Islet precursor cell (in vitro differentiated cells): ENCODE data around the gene GRM3.
A peak's percentile ranks its signal among the peaks of the same experiment; 100 is the strongest.

Experiments
- DNase-seq: peaks from one replicate; pipeline ENCODE4 v3.0.0-alpha.2; 2018

GRM3 gene

DNA sequence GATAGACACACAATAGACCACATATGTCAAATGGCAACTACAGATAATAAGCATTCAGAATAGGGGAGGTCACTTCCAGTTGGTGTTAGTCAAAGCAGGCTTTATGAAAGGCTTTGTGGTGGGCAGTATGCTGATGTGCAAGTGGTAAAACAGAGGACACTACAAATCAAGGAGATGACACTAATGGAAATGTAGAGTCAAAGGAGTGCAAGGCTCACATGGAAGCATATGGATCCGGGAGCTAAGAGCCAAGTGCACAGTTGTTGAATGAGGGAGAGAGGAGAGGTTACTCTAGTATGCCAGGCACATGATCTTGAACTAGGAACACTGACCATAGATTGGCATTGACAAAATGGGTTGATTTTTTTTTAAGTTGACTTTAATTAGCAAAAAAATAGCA is 62.7 kb downstream of the GRM3 start:
- DNase-seq = no peak

DNA sequence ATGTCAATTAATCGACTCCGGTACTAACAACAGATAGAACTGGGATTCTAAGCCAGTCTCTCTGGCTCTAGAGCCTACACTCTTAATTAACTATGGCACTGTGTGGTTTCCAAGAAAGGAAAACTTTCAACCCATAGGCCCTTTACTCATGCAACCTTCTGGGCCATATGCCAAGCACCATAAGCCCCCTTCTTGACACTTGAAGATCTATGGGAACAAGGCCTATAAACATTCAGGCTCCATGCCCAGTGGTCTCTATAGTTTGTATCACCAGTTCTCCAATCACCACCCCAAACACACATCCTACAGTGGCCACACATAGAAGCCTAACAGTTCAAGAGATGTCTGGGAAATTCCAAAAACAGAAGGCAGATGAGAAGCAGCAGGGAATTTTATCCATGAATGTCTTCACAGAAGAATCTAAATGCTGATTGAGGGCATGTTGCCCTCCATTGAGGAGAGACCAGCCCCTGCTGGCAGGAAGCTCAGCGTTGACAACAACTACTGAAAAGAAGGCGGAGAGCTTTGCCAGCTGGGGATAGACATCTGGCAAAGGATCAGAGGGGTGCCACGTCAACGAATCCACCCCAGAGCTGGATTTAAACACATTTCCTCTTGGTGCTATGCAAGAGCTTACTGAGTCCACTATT is 64.4 kb downstream of the GRM3 start:
- no peak for DNase-seq

- DNase-seq = no peak
Observed at GRCh38 chr7:86720306-86720705, 76.6 kb downstream of the GRM3 start.

GRCh38 chr7:86733783-86734182 is 90.1 kb downstream of the GRM3 start:
- DNase-seq = peak; percentile 54

- DNase-seq = no peak
Observed at GRCh38 chr7:86745013-86745745, 101.5 kb downstream of the GRM3 start.

GRCh38 chr7:86747698-86748097 is 104.0 kb downstream of the GRM3 start:
- no peak for DNase-seq

DNA sequence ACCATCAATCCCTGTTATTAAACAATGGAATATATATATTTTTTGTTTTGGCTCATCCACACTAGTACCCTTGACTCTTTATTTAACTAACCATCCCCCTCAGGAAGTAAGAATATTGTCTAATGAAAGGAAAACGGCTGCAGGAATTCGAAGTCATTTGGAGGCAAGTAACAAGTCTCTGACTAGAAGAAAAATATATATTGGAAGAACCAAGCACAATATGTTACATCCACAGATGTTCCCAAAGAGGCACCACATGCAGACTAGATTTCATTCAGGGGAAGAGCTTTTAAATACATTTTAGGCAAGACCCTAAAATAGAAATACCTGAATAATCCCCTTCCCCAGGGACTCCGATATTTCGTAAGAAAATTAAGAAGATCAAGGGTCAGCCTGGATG is 104.5 kb downstream of the GRM3 start:
- DNase-seq = no peak

- DNase-seq = no peak
Observed at GRCh38 chr7:86748843-86749719, 105.4 kb downstream of the GRM3 start.

DNA sequence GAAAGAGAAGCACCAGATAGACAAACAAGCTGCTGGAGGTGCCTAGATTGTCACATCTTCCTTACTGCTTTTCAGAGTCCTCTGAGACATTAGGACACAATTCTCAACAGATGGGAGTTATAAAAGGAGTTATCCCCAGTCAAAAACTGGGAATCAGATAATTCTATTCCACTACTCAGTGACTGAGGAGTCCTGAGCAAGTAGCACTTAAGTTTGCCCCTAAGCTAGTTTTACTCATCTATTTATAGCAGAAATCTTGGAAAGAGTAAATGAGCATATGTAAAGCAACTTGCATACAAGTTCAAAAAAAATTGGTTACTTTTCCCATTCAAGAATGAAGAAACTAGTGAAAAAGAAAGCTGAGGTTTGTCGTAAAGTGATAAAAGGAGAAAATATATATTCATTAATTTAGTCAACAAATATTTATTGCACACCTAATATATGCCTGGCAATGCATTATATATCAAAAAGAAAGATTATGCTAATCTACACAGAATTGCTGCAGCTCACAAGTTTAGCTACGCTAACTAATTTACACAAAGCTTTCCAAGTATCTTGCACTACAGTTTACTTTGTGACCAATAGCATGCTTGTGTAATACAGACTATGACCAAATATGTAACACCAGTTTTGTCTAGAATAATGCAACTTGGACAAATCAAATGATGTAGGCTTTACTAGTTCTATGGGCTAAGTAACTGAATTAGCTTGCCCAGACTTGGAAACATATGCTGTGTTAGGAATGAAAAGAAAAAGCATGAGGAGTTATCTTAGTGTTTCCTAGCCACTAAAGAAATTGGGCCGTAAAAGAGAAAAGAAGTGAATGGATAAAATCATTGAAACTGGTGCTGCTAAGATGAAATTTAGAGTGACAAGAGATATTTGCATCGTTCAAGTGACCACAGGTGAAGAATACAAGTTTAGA is 106.3 kb downstream of the GRM3 start:
- DNase-seq = no peak

DNA sequence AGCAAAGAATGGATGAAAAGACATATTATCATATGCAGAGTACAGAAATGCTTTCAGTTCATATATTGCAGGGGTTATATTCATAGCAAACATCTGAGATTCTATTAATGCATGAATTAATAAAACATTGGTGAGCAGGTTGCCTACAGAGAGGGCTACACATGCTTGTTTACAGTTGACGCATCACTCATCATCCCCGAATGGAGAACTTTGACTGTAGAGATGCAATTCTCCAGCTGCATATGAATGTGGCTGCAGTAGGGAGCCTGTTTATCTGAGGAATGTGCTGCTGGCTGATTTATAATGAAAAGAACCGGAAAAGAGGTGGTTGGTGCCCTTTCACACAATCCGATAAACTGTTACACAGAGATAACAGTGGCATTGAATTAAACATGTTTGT is 116.5 kb downstream of the GRM3 start:
- DNase-seq = no peak

DNA sequence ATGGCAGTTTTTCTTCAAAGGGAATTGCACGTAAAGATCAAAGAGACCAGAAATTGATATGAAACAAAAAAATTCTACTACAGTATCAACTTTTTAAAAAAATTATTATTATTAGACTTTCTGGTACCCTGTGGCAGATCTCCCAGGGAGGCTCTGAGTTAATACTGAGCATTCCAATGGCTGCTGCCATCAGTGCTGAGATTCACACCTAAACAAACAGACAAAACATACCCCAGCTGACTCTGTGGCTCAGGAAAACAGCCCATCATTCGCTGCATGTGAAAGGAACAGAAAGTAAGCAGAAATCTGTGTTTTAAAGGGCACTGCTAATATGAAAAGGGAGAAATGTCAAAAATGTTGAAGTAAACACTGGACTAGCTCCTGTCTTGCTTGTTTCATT is 118.4 kb downstream of the GRM3 start:
- DNase-seq = no peak

- no peak for DNase-seq
Observed at GRCh38 chr7:86765931-86766330, 122.2 kb downstream of the GRM3 start.

- no peak for DNase-seq
Observed at GRCh38 chr7:86768394-86768793, 124.7 kb downstream of the GRM3 start.

GRCh38 chr7:86768967-86769760 is 125.5 kb downstream of the GRM3 start:
- no peak for DNase-seq

- DNase-seq = no peak
Observed at GRCh38 chr7:86773309-86773708, 129.6 kb downstream of the GRM3 start.

DNA sequence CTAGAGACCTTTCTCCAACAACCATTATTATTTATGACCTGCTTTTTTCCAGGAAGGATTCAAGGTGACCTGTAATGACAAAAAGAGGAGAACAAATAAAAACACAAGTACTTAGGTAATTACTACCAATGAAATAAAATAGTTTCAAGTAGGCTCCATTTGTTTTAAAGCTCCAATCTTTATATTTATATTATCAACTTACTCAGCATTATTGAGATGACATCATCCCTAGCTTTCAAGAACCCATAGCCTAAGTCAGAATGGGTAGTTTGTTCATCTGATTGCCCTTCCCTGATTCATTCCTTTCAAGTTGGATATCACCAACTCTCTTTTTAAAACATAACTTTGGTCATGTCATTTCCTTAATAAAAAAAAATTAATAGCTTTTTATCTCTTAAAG is 131.5 kb downstream of the GRM3 start:
- DNase-seq = no peak

DNA sequence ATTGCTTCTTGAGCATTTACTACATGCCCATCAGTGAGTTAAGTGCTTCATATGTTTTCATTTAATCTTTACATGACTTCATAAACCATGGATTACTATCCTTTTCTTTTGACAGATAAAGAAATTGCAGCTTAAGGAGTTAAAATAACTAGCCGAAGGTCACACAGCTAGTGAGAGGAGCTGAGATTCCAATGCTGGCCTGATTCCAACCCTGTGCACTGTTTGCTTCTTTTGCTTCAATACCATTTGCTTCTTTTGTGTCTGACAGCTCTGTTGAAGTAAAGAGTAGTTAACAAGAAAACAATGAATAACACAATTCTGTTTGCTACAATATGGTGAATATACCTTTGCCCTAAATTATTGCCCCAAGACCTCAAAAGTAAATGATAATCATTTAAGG is 132.4 kb downstream of the GRM3 start:
- no peak for DNase-seq

DNA sequence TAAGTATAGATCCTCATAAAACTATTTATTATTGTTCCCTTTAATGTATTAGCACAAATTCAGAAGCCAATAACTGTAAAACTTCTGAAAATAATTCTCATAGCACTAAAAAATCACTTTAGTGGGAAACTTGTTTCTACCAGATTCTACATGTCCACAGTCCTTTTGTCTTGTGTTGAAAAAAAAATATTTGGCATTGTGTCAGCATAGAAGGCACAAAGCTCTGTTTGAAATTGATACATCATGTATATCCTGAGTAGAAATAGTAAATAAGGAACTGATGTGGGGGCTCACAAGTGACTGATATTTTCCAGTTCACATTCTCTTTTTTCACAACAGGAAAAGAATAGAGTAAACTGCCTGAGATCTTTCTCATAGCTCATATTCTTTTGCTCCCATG is 134.6 kb downstream of the GRM3 start:
- no peak for DNase-seq

DNA sequence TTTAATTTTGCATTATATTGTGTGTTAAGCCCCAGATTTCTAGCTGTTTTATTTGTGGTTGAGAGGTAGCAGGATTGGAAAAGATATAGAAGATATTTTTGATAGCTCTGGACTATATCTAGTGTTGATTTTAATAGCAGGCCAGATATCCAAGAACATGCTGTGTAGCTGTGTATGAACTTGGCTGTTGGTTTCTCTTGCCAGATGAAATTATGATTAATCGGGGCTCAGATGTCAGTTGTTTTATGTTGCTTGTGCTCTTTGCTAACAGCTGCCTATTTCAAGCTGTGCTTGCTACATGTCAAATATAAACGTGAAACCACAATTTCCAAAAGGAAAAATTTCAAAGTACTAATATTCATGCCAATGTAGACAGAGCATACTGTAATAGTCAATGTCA is 141.1 kb downstream of the GRM3 start:
- DNase-seq = no peak

- no peak for DNase-seq
Observed at GRCh38 chr7:86785641-86786040, 141.9 kb downstream of the GRM3 start.

DNA sequence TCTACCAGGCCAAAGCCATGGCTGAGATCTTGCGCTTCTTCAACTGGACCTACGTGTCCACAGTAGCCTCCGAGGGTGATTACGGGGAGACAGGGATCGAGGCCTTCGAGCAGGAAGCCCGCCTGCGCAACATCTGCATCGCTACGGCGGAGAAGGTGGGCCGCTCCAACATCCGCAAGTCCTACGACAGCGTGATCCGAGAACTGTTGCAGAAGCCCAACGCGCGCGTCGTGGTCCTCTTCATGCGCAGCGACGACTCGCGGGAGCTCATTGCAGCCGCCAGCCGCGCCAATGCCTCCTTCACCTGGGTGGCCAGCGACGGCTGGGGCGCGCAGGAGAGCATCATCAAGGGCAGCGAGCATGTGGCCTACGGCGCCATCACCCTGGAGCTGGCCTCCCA is 142.7 kb downstream of the GRM3 start:
- DNase-seq = no peak

DNA sequence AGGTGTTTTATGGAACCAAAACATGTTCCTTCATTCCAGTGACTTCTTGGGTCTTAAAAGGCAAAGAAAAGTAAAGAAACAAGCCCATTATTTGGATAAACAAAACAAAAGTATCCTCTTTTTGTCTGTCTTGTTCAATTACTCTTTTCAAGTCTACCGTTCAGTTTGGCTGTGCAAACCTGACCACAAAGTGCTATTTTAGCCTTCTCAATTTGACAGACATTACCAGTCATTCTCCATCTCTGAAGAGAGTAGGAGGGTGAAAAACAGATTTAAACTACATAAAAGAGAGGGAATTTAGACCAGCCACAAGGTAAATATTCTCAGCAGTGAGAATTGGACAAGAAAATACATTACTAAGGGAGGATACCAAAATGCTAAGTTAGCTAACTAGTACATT is 145.2 kb downstream of the GRM3 start:
- DNase-seq = no peak
